ENCODE data around the gene SETD1B.
A peak's percentile ranks its signal among the peaks of the same experiment; 100 is the strongest.

Gene SETD1B

DNA sequence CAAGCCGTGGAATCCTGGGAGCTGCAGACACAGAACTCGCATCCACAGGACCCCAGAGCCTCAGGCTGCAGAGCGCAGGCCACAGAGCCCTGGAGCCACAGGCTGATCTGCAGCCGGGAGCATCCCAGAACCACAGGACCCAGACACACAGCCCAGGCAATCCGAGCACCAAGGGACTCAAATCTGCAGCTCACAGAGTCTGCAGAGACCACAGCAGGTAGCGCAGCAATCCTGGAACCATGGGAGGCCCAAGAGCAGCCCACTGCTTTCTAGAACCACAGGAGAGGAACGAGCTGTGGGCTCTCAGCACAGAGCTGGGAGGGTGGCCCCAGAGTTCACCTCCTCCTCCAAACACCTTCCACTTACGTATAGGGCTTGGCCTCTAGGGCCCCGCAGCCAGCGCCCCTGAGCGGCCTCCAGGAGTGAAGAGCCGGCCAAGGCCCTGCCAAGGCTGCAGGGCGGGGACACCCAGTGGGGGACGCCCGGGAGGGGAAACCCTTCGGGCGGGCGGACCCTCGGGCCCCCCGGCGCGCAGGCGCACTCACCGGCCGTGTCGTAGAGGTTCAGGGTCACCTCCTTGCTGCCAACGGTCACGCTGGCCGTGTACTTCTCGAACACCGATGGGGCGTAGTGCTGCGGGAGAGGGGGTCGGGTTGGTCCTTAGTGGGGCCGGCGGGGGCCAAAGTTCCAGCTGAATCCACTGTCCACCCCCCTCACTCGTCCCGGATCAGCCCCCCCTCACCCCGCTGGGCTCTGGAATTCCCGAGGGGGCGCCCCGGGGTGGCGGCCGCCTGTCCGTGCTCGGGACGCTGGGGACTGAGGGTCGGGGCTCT lies 11.0 kb upstream of the SETD1B start:
- H3K4me3 ChIP-seq (ENCODE audit: low read depth, low read length) = peak overlapping the region; percentile 49
- DNase-seq (ENCODE audit: low read depth, low spot score) = no peak
- in situ Hi-C loops (cut with HindIII; ENCODE audit: low sequenced_read_pairs) = no loop called here
- TF ChIP-seq, protein P1, sequence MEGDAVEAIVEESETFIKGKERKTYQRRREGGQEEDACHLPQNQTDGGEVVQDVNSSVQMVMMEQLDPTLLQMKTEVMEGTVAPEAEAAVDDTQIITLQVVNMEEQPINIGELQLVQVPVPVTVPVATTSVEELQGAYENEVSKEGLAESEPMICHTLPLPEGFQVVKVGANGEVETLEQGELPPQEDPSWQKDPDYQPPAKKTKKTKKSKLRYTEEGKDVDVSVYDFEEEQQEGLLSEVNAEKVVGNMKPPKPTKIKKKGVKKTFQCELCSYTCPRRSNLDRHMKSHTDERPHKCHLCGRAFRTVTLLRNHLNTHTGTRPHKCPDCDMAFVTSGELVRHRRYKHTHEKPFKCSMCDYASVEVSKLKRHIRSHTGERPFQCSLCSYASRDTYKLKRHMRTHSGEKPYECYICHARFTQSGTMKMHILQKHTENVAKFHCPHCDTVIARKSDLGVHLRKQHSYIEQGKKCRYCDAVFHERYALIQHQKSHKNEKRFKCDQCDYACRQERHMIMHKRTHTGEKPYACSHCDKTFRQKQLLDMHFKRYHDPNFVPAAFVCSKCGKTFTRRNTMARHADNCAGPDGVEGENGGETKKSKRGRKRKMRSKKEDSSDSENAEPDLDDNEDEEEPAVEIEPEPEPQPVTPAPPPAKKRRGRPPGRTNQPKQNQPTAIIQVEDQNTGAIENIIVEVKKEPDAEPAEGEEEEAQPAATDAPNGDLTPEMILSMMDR (IDR thresholded peaks at IDR 0.05; ENCODE audit: low read depth, low read length) = no peak

DNA sequence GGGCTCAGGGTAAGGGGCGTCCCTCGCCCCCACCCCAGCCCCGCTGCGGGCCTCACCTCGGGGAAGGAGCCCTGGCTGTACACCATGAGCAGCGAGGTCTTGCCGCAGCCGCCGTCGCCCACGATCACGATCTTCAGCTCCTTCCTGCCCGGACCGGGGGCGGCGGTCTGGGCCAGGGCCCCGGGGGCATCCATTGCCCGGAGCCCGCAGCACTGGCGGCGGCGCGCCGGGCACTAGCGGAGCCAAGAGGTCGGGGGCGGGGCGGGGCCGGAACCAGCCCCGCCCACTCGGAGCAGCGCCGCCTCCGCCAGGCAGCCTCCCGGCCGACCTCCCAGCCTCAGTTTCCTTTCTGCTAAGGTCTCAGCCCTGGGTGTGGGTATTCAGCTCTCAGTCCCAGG lies 10.4 kb upstream of the SETD1B start, which contains the start of gene RHOF:
RHOF (minus strand) TSS at position 249 of the 398 bp plus-strand sequence; CDS start at position 194, 55 bp downstream.
- DNase-seq (ENCODE audit: low read depth, low spot score) = no peak
- TF ChIP-seq, protein P1 (IDR thresholded peaks at IDR 0.05; ENCODE audit: low read depth, low read length) = no peak
- H3K4me3 ChIP-seq (ENCODE audit: low read depth, low read length) = peak within 1 kb of the TSS; percentile 49
- in situ Hi-C loops (cut with HindIII; ENCODE audit: low sequenced_read_pairs) = no loop called here

DNA sequence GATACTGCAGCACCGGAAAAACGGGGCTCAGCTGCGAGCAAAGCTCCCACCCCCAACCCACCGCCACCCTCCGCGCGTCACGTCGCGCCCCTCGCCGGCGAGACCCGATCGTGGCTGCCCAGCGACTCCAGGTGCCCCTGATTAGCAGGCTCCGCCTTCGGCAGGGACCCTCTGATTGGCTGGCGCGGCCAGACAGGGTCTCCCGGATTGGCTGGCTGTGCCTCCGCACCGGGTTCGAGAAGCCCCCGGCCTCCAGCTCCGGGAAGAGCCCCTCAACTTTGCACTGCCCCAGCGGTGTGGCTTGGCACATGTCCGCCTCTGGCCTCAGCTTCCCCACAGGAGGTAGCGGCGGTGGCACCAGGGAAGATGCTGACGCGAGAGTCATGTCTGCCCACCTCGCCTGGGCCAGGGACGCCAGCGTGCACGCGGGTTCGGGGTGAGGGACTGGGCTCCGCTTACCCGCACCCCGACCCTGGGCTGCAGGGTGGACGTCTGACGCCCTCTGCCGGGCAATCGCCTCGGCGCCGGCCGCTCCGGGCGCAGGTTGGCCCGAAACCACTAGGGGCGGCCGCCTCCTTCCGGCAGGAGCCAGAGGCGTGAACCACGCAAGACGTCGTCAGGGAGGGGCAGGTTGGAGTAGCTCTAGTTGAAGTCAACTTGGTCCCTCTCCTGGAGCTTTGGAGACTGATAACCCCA lies 9.8 kb upstream of the SETD1B start:
- DNase-seq (ENCODE audit: low read depth, low spot score) = peak; percentile 93
- TF ChIP-seq, protein P1 (IDR thresholded peaks at IDR 0.05; ENCODE audit: low read depth, low read length) = peak; percentile 100
- peak overlapping the region; percentile 49 for H3K4me3 ChIP-seq (ENCODE audit: low read depth, low read length)
- in situ Hi-C loops (cut with HindIII; ENCODE audit: low sequenced_read_pairs) = no loop called here

DNA sequence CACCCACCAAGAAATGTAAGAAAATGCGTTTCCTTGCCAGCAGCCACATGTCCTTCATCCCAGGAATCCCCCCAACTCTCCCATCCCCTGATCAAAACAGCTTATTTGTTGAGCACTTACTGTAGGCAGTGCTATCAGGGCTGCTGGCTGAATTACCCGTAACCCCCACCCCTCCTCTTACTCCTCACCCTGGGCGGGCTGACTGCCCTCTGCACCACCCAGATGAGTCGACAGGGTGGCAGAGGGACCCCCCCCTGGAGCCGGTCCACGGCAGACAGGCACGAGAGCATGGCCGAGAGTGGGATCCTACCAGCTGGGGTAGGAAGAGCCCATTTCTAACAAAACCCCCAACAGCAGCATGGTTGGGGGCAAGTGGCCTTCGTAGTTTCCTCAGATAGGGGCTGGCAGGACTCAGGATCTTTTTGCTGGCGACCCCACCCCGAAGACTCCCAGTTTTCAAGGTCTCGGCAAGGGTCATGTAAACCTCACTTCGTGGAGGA lies 9.2 kb upstream of the SETD1B start:
- peak overlapping the region; percentile 12 for H3K4me3 ChIP-seq (ENCODE audit: low read depth, low read length)
- TF ChIP-seq, protein P1 (IDR thresholded peaks at IDR 0.05; ENCODE audit: low read depth, low read length) = no peak
- DNase-seq (ENCODE audit: low read depth, low spot score) = no peak
- in situ Hi-C loops (cut with HindIII; ENCODE audit: low sequenced_read_pairs) = no loop called here

DNA sequence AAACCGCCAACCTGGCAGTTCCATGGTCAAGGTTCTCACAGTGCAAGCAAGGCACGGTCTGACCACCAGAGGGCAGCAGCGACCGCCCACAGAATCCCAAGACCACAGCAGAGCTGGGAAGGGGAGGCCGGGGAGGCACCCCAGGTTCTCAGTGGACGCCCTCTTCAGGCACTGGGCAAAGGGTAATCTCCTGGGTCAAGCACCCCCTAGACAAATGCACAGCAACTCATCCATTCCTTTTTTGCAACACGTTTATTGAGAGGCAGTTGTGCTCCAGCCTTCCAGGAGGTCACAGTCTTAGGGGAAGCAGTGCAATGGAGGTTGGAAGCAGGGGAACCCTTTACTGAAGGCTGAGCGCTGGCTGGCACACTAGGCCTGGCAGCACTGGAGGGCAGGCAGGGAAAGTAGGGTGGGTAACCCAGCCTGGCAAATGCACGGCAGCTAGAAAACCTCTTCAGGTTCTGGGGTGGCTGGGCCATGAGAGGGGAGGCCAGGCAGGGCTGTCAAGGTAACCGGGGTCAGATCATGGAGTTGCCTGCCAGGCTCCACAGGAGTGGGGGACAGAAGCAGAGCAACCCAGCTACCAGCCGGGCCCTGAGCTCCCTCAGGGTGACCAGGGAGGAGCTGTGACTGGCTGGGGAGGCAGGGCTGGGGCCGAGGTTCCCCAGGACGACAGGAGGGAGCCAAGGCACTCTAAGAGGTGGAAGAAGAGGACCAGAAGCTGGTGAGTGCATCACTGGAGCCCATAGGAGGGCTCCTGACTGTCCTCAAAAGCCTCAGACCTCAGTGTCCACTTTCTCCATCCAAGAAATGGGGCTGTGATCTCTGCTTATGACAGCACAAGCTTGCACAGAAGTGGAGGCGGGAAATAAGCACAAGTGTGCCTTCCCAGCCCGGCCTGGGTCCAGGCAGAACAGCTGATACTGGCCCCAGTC lies 8.5 kb upstream of the SETD1B start:
- in situ Hi-C loops (cut with HindIII; ENCODE audit: low sequenced_read_pairs) = no loop called here
- TF ChIP-seq, protein P1 (IDR thresholded peaks at IDR 0.05; ENCODE audit: low read depth, low read length) = peak; percentile 95
- DNase-seq (ENCODE audit: low read depth, low spot score) = peak; percentile 84
- H3K4me3 ChIP-seq (ENCODE audit: low read depth, low read length) = no peak overlapping the region
